H9 (cell line): ENCODE measurements around the gene SCLY. TPM values are rescaled to one million over a fixed set of nuclear protein-coding genes. Genes with fewer than 3 reads are reported as not detected.

ENCODE experiments used
- DNase-seq: peaks from one replicate; pipeline ENCODE4 v3.0.0-alpha.2; 2017
- H2AFZ ChIP-seq: one replicate; pipeline ENCODE4 v1.6.1; 2013; ENCODE audit warnings: mild to moderate bottlenecking, low read length, control low read depth, moderate library complexity
- H2AK5ac ChIP-seq: 2 replicates; pipeline ENCODE4 v1.6.1; 2013; ENCODE audit warnings: low read length, control low read depth, mixed read lengths; ENCODE audit not compliant: insufficient read length
- H2BK120ac ChIP-seq: one replicate; pipeline ENCODE4 v1.6.1; 2013; ENCODE audit warnings: low read depth, mild to moderate bottlenecking, low read length, control low read depth, inconsistent platforms; ENCODE audit not compliant: poor library complexity, severe bottlenecking
- H2BK12ac ChIP-seq: 2 replicates; pipeline ENCODE4 v1.6.1; 2013; ENCODE audit warnings: low read length, control low read depth, mixed read lengths, low read depth; ENCODE audit not compliant: insufficient read length
- H2BK15ac ChIP-seq: 2 replicates; pipeline ENCODE4 v1.6.1; 2013; ENCODE audit warnings: low read depth, low read length, control low read depth
- H2BK20ac ChIP-seq: one replicate; pipeline ENCODE4 v1.6.1; 2013; ENCODE audit warnings: low read depth, mild to moderate bottlenecking, low read length, control low read depth, inconsistent platforms; ENCODE audit not compliant: poor library complexity, severe bottlenecking
- H2BK5ac ChIP-seq: 2 replicates; pipeline ENCODE4 v1.6.1; 2013; ENCODE audit warnings: low read length, control low read depth, mixed read lengths; ENCODE audit not compliant: insufficient read length
- H3K14ac ChIP-seq: 2 replicates; pipeline ENCODE4 v1.6.1; 2013; ENCODE audit warnings: low read length, control low read depth; ENCODE audit not compliant: insufficient read depth
- H3K18ac ChIP-seq: 2 replicates; pipeline ENCODE4 v1.6.1; 2013; ENCODE audit warnings: low read depth, mild to moderate bottlenecking, mixed read lengths, low read length, control low read depth; ENCODE audit not compliant: insufficient read length
- H3K23ac ChIP-seq: 2 replicates; pipeline ENCODE4 v1.6.1; 2013; ENCODE audit warnings: low read length, control low read depth, mixed read lengths, low read depth; ENCODE audit not compliant: insufficient read length
- H3K23me2 ChIP-seq: 2 replicates; pipeline ENCODE4 v1.6.1; 2013; ENCODE audit warnings: low read depth, mild to moderate bottlenecking, mixed read lengths, low read length, control low read depth; ENCODE audit not compliant: insufficient read length, poor library complexity, severe bottlenecking
- H3K27ac ChIP-seq: 2 replicates; pipeline ENCODE4 v1.5.1; 2013; ENCODE audit warnings: low read length, control low read depth, mixed read lengths, low read depth; ENCODE audit not compliant: insufficient read length
- H3K27me3 ChIP-seq: 2 replicates; pipeline ENCODE4 v1.6.1; 2013; ENCODE audit warnings: low read length, control low read depth, inconsistent platforms; ENCODE audit not compliant: insufficient read depth
- H3K4ac ChIP-seq: 2 replicates; pipeline ENCODE4 v1.6.1; 2013; ENCODE audit warnings: low read depth, mild to moderate bottlenecking, control low read depth, inconsistent platforms, low read length, moderate library complexity
- H3K4me1 ChIP-seq: 2 replicates; pipeline ENCODE4 v1.6.1; 2013; ENCODE audit warnings: low read length, control low read depth, inconsistent platforms; ENCODE audit not compliant: insufficient read depth
- H3K4me2 ChIP-seq: 2 replicates; pipeline ENCODE4 v1.6.1; 2013; ENCODE audit warnings: low read length, control low read depth, mixed read lengths; ENCODE audit not compliant: insufficient read length, insufficient read depth
- H3K56ac ChIP-seq: 2 replicates; pipeline ENCODE4 v1.6.1; 2013; ENCODE audit warnings: low read depth, mild to moderate bottlenecking, mixed read lengths, low read length, control low read depth; ENCODE audit not compliant: insufficient read length
- H3K79me1 ChIP-seq: 2 replicates; pipeline ENCODE4 v1.6.1; 2013; ENCODE audit warnings: low read depth, mild to moderate bottlenecking, moderate library complexity, low read length, control low read depth, inconsistent platforms; ENCODE audit not compliant: insufficient read depth, poor library complexity, severe bottlenecking
- H3K79me2 ChIP-seq: 2 replicates; pipeline ENCODE4 v1.6.1; 2013; ENCODE audit warnings: low read length, control low read depth, inconsistent platforms; ENCODE audit not compliant: insufficient read depth
- H3K9ac ChIP-seq: 2 replicates; pipeline ENCODE4 v1.6.1; 2013; ENCODE audit warnings: low read length, control low read depth, mixed read lengths; ENCODE audit not compliant: insufficient read length; ENCODE audit errors: extremely low read depth
- H3K9me3 ChIP-seq: one replicate; pipeline ENCODE4 v1.6.1; 2013; ENCODE audit warnings: low read depth, low read length, inconsistent platforms; ENCODE audit not compliant: control insufficient read depth
- H3T11ph ChIP-seq: one replicate; pipeline ENCODE4 v1.6.1; 2013; ENCODE audit warnings: mild to moderate bottlenecking, low read length, control low read depth, inconsistent platforms
- H4K20me1 ChIP-seq: one replicate; pipeline ENCODE4 v1.6.1; 2013; ENCODE audit not compliant: control insufficient read depth, insufficient read length, insufficient read depth
- H4K5ac ChIP-seq: 2 replicates; pipeline ENCODE4 v1.6.1; 2013; ENCODE audit warnings: low read depth, mild to moderate bottlenecking, mixed read lengths, low read length, control low read depth; ENCODE audit not compliant: insufficient read length
- H4K8ac ChIP-seq: replicated peaks from 2 replicates; pipeline ENCODE4 v1.6.1; 2013; ENCODE audit warnings: low read length, control low read depth, mixed read lengths, low read depth; ENCODE audit not compliant: insufficient read length
- H4K91ac ChIP-seq: 2 replicates; pipeline ENCODE4 v1.6.1; 2013; ENCODE audit warnings: low read depth, mild to moderate bottlenecking, moderate library complexity, mixed read lengths, low read length, control low read depth; ENCODE audit not compliant: insufficient read length
- H3K27ac Mint-ChIP-seq, 3 experiments: 2 replicates in 2 of 3; 3 replicates in 1 of 3; pipeline ENCODE4 v1.8.0; 2020 to 2021; ENCODE audit warnings: mixed read lengths in 3 of 3, mild to moderate bottlenecking in 1 of 3, moderate library complexity in 1 of 3
- H3K27me3 Mint-ChIP-seq: 2 replicates; pipeline ENCODE4 v1.8.0; 2021; ENCODE audit warnings: low read depth, mild to moderate bottlenecking, moderate library complexity, mixed read lengths
- H3K36me3 Mint-ChIP-seq, 3 experiments: 2 replicates in 2 of 3; 3 replicates in 1 of 3; pipeline ENCODE4 v1.8.0; 2020 to 2021; ENCODE audit warnings: low read depth in 3 of 3, mixed read lengths in 3 of 3; ENCODE audit not compliant: insufficient read depth in 1 of 3
- H3K4me1 Mint-ChIP-seq, 2 experiments: 2 replicates each; pipeline ENCODE4 v1.8.0; 2020; ENCODE audit warnings: mixed read lengths in 2 of 2
- H3K4me3 Mint-ChIP-seq, 2 experiments: 2 replicates in 1 of 2; 3 replicates in 1 of 2; pipeline ENCODE4 v1.8.0; 2020 to 2021; ENCODE audit warnings: mild to moderate bottlenecking in 2 of 2, mixed read lengths in 2 of 2, moderate library complexity in 1 of 2
- H3K9me3 Mint-ChIP-seq, 2 experiments: 2 replicates in 1 of 2; 3 replicates in 1 of 2; pipeline ENCODE4 v1.8.0; 2020; ENCODE audit warnings: mild to moderate bottlenecking in 2 of 2, mixed read lengths in 2 of 2, moderate library complexity in 1 of 2
- WGBS: extraction: QIAGEN DNeasy Blood & Tissue Kit; methylation state at CpG from one replicate; pipeline ENCODE4 v1.1.7; 2013; ENCODE audit warnings: missing lambda C conversion rate, low lambda C conversion rate, mixed read lengths; ENCODE audit not compliant: insufficient read length; ENCODE audit errors: extremely low coverage; 5-methylcytosine and 5-hydroxymethylcytosine counted together
- total RNA-seq: library from RNA; stranded (reverse); gene quantifications from 2 replicates; pipeline ENCODE4 v1.2.1, GENCODE V29; 2021
- TF ChIP-seq, protein P1 (sequence below): fragments of 200-600 bp; sonication (generic); conservative IDR thresholded peaks from 3 replicates; pipeline ENCODE4 v1.8.0; 2021; ENCODE audit warnings: antibody characterized with exemption, mild to moderate bottlenecking

The SCLY gene
- total RNA-seq, 1 experiment from 2014 or later: 55.3 TPM

DNA sequence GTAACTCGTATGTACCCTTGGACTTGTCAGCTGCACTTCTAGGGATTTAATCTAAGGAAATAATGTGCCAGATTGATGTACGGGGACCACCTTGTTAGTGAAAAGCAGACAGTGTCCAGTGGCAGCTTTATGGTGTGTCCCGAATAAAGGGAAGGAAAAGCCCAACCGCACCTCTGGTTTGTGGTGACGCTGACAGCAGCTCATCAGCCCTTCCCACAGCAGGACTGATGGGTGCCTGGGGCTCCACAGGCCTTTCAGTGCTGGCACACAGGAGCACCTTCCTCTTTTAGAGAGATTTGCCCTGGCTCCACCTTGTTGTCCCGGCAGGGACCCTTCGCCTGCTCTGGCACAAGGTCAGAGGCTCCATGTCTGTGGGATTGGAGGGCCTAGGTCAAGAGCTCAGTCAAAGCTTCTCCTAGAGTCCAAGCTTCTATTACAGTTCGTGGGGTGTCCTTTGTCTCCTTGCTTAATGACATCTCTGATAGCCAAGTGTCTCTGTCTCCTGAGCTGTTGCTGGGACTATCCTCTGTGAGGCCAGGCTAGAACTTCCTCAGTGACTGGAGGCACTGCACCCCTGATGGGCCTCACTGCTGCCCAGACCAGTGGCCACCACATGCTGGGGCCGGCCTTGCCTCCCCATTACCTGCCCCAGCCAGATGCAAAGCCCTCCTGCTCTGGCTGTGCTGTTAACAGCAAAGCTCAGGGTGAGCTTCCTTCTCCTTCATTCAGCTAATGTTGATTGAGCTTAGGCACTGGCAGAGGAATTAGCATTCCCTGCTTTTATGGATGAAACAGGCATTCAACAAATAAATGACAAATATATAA is 33.0 kb upstream of the SCLY start:
- H3K23me2 ChIP-seq: no peaks in the 10 kb centered on the region
- peak overlapping the region in 1 of 2 experiments; percentile 2; a peak in 1 of 5 replicates for H3K4me3 Mint-ChIP-seq
- WGBS: no CpG with 5 or more reads among the region's 9 CpGs

More for the DNA sequence above, 33.0 kb upstream of the SCLY start:
- Histone ChIP-seq H3K9me3 (no peaks in the 10 kb centered on the region), H4K91ac (no peak overlapping the region), H3K4me1 (no peaks in the 10 kb centered on the region; the same call in 1 of the 2 replicates), H2BK120ac (no peak overlapping the region), H3K9ac (no peak overlapping the region), H3K79me1 (no peaks in the 10 kb centered on the region), H3K27me3 (no peaks in the 10 kb centered on the region), H2BK12ac (no peak overlapping the region), H3K18ac (no peak overlapping the region), H4K5ac (no peak overlapping the region), H2BK5ac (no peak overlapping the region), H3K14ac (no peak overlapping the region), H2AFZ (no peak overlapping the region), H3K79me2 (peaks cover 2% of the 10 kb centered on the region; the same call in 1 of the 2 replicates), H2BK15ac (no peak overlapping the region), H4K20me1 (no peaks in the 10 kb centered on the region), H3K4ac (no peak overlapping the region), H3K4me2 (no peak overlapping the region), H3K23ac (no peak overlapping the region), H4K8ac (no peak overlapping the region), H3K27ac (no peak overlapping the region), H3K56ac (no peak overlapping the region), H2AK5ac (no peak overlapping the region), H2BK20ac (no peak overlapping the region), H3T11ph (no peak overlapping the region)
- Mint-ChIP-seq H3K27me3 (no peaks in the 10 kb centered on the region), H3K9me3 (no peaks in the 10 kb centered on the region), H3K4me1 (peaks cover 18 to 20% of the 10 kb centered on the region in 2 experiments), H3K27ac (peak overlapping the region in 2 of 3 experiments; percentile 76 to 92; a peak in 3 of 7 replicates), H3K36me3 (peaks cover 11 to 39% (median 30%) of the 10 kb centered on the region in 3 experiments; a peak in 5 of 7 replicates)
- TF ChIP-seq, protein P1, sequence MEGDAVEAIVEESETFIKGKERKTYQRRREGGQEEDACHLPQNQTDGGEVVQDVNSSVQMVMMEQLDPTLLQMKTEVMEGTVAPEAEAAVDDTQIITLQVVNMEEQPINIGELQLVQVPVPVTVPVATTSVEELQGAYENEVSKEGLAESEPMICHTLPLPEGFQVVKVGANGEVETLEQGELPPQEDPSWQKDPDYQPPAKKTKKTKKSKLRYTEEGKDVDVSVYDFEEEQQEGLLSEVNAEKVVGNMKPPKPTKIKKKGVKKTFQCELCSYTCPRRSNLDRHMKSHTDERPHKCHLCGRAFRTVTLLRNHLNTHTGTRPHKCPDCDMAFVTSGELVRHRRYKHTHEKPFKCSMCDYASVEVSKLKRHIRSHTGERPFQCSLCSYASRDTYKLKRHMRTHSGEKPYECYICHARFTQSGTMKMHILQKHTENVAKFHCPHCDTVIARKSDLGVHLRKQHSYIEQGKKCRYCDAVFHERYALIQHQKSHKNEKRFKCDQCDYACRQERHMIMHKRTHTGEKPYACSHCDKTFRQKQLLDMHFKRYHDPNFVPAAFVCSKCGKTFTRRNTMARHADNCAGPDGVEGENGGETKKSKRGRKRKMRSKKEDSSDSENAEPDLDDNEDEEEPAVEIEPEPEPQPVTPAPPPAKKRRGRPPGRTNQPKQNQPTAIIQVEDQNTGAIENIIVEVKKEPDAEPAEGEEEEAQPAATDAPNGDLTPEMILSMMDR: no peak
- DNase-seq: peak; percentile 41
